Measurements from ENCODE around the gene NAT16. TPM values are rescaled to one million over a fixed set of nuclear protein-coding genes. Genes with fewer than 3 reads are reported as not detected.

The NAT16 gene
- total and polyA plus RNA-seq, 2 of the 8 experiments (the other 6 are each of a cell fraction or from before 2014, with no cell fraction given): 0.26 to 0.84 TPM

- Histone ChIP-seq H3K79me1 (ENCODE audit: low read depth, low read length) (peaks cover 2% of the 10 kb centered on the region; the same call in 1 of the 2 replicates), H3K14ac (ENCODE audit: insufficient read length) (no peak overlapping the region), H3K79me2 (ENCODE audit: control insufficient read depth in 1 of 2, insufficient read depth in 2 of 2, low read length in 2 of 2) (peaks cover 0 to 6% of the 10 kb centered on the region in 2 experiments; a peak in 1 of 4 replicates), H3K4me1 (replicated peaks in 1 of 4; ENCODE audit: control insufficient read depth in 3 of 4, insufficient read depth in 4 of 4, low read length in 3 of 4) (peaks cover 0 to 3% (median 2%) of the 10 kb centered on the region in 4 experiments; a peak in 4 of 7 replicates), H4K20me1 (replicated peaks in 1 of 2; ENCODE audit: control insufficient read depth in 1 of 2, insufficient read depth in 2 of 2, low read length in 2 of 2) (peaks cover 0 to 5% of the 10 kb centered on the region in 2 experiments), H3K4me2 (ENCODE audit: insufficient read depth in 1 of 2, low read depth in 2 of 2, low read length in 2 of 2) (no peak overlapping the region), H2BK15ac (ENCODE audit: low read length) (no peak overlapping the region), H4K91ac (replicated peaks; ENCODE audit: insufficient read length, low read length) (no peak overlapping the region), H2BK20ac (ENCODE audit: low read length) (no peak overlapping the region), H3K9ac (replicated peaks in 1 of 4; ENCODE audit: extremely low read depth in 1 of 4, low read depth in 3 of 4, low read length in 3 of 4) (no peak overlapping the region), H4K8ac (ENCODE audit: extremely low read depth, insufficient read depth, low read length) (no peak overlapping the region), H3K9me3 (ENCODE audit: insufficient read depth in 2 of 2, low read depth in 1 of 2, low read length in 1 of 2) (no peaks in the 10 kb centered on the region), H3K23me2 (ENCODE audit: low read depth, low read length) (peaks cover 3% of the 10 kb centered on the region), H2BK5ac (ENCODE audit: low read depth, low read length) (no peak overlapping the region), H4K5ac (ENCODE audit: insufficient read length, low read depth, low read length) (no peak overlapping the region), H3K4me3 (ENCODE audit: extremely low read depth in 1 of 4, insufficient read depth in 2 of 4, low read depth in 3 of 4, low read length in 4 of 4) (no peak overlapping the region), H3K27me3 (replicated peaks in 1 of 4; ENCODE audit: control insufficient read depth in 3 of 4, extremely low read depth in 1 of 4, insufficient read depth in 3 of 4, low read length in 3 of 4) (no peaks in the 10 kb centered on the region), H3K23ac (ENCODE audit: insufficient read length) (no peak overlapping the region), H2BK120ac (replicated peaks; ENCODE audit: low read depth, low read length) (no peak overlapping the region), H3K36me3 (ENCODE audit: control insufficient read depth in 2 of 4, insufficient read depth in 4 of 4, low read length in 3 of 4) (peaks cover 2 to 9% (median 5%) of the 10 kb centered on the region in 4 experiments; a peak in 6 of 8 replicates), H3K27ac (ENCODE audit: low read depth, low read length) (no peak overlapping the region), H3K4ac (replicated peaks; ENCODE audit: insufficient read length, low read depth, low read length) (no peak overlapping the region), H3K18ac (ENCODE audit: extremely low read depth, low read length) (no peak overlapping the region), H2AFZ (ENCODE audit: low read length) (no peak overlapping the region), H2AK5ac (ENCODE audit: low read depth, low read length) (no peak overlapping the region), H3K56ac (replicated peaks; ENCODE audit: insufficient read length, low read depth, low read length) (no peak overlapping the region), H2BK12ac (ENCODE audit: low read depth, low read length) (no peak overlapping the region)
- FAIRE-seq (no peak), DNase-seq (ENCODE audit: low read depth in 1 of 2, low spot score in 2 of 2) (no peak)
- POLR2A ChIA-PET (ENCODE audit: partially characterized antibody): no interaction called here
- CTCF ChIA-PET (ENCODE audit: partially characterized antibody): interaction anchor here (1.2 to 3.1 kb wide), 4 partner anchors 11 to 92 kb away, joined by 3 to 16 read pairs (median 6); partner anchors contain the start of gene FIS1
- TF ChIP-seq BCL11A (IDR thresholded peaks at IDR 0.05; ENCODE audit: low read depth in 2 of 2, low read length in 2 of 2) (no peak), YY1 (IDR thresholded peaks at IDR 0.05; ENCODE audit: low read depth, low read length) (no peak), EZH2 (IDR thresholded peaks at IDR 0.05; ENCODE audit: low read depth, low read length, severe bottlenecking) (no peak), SAP30 (IDR thresholded peaks at IDR 0.05; ENCODE audit: insufficient read depth, insufficient replicate concordance, low read length) (no peak), SP4 (IDR thresholded peaks at IDR 0.05; ENCODE audit: low read length) (no peak), FOSL1 (IDR thresholded peaks at IDR 0.05; ENCODE audit: insufficient read depth, low read depth, low read length) (no peak), POLR2A (IDR thresholded peaks at IDR 0.05; ENCODE audit: control extremely low read depth in 1 of 2, low read depth in 2 of 2, low read length in 2 of 2) (no peak)
- WGBS, 2 experiments (ENCODE audit: extremely low coverage in 1 of 2, insufficient coverage in 1 of 2, insufficient read length in 1 of 2, insufficient replicate concordance in 2 of 2, low coverage in 1 of 2, low lambda C conversion rate in 2 of 2, missing lambda C conversion rate in 1 of 2): 96% methylated on average over 14 of the region's 15 CpGs; no CpG with 5 or more reads in 1 of the 2 experiments
Measured at GRCh38 chr7:101223528-101223927, 43.4 kb upstream of the NAT16 start.

Data from H1 (cell line).